K562 (cell line): Measurements from ENCODE around the gene XPNPEP1.

ENCODE experiments used
- RFX5 ChIP-seq: IDR thresholded peaks from 2 replicates; pipeline ENCODE4 v1.6.1; 2011; ENCODE audit warnings: low read depth, mild to moderate bottlenecking, improper control_type of control experiment, low read length
- SMAD3 ChIP-seq: fragments of 450-650 bp; formaldehyde crosslinking; conservative IDR thresholded peaks from 2 replicates; pipeline ENCODE4 v1.4.0; 2020; ENCODE audit warnings: mild to moderate bottlenecking
- TF ChIP-seq, protein P1 (sequence below): sonication (generic); formaldehyde crosslinking; IDR thresholded peaks from 2 replicates; pipeline ENCODE4 v1.9.0; 2022; ENCODE audit warnings: mild to moderate bottlenecking, missing genetic modification reagents

DNA sequence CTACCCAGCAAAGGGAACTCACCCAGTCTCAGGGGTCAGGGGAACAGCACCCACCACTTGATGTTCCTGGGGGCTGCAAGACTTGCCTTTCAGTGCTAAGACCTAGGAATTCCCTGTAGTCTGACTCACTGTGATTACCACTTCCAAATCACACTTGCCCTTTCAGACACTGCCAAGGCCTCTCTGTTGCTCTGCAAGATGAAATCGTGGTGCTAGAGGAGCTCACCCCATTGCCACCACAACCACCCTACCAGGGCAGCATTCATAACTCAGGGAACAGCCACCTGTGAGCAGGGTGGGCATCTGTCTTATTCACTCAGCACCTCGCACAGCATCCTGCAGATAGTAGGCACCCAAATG lies 36.5 kb downstream of the XPNPEP1 start:
- TF ChIP-seq, protein P1, sequence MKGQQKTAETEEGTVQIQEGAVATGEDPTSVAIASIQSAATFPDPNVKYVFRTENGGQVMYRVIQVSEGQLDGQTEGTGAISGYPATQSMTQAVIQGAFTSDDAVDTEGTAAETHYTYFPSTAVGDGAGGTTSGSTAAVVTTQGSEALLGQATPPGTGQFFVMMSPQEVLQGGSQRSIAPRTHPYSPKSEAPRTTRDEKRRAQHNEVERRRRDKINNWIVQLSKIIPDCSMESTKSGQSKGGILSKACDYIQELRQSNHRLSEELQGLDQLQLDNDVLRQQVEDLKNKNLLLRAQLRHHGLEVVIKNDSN (CRISPR knock-in tag) = no peak
- no peak for TF ChIP-seq SMAD3 (CRISPR knock-in tag)
- TF ChIP-seq RFX5 = no peak
